Effector memory CD4-positive, alpha-beta T cell (primary cell): ENCODE results near the gene ZNF474.

Experiments used
- DNase-seq, 3 donors: peaks; one replicate each; pipeline ENCODE4 v3.0.0-alpha.2; 2020
- H3K27ac ChIP-seq: 2 replicates; pipeline ENCODE4 v1.7.0; 2013; ENCODE audit warnings: mild to moderate bottlenecking, low read length, moderate library complexity; ENCODE audit not compliant: insufficient read depth, poor library complexity, severe bottlenecking
- H3K27me3 ChIP-seq: replicated peaks from 2 replicates; pipeline ENCODE4 v1.7.0; 2013; ENCODE audit warnings: mild to moderate bottlenecking, low read length; ENCODE audit not compliant: insufficient read depth, control insufficient read depth, poor library complexity, severe bottlenecking
- H3K36me3 ChIP-seq: 2 replicates; pipeline ENCODE4 v1.7.0; 2013; ENCODE audit warnings: mild to moderate bottlenecking, low read length, moderate library complexity; ENCODE audit not compliant: control insufficient read depth, insufficient read depth
- H3K4me1 ChIP-seq: 2 replicates; pipeline ENCODE4 v1.7.0; 2013; ENCODE audit warnings: low read length, mild to moderate bottlenecking; ENCODE audit not compliant: control insufficient read depth, insufficient read depth, poor library complexity, severe bottlenecking
- H3K4me3 ChIP-seq: 2 replicates; pipeline ENCODE4 v1.7.0; 2013; ENCODE audit warnings: low read length, low read depth, mild to moderate bottlenecking; ENCODE audit not compliant: insufficient read depth, poor library complexity, severe bottlenecking
- H3K9me3 ChIP-seq: 2 replicates; pipeline ENCODE4 v1.7.0; 2013; ENCODE audit warnings: mild to moderate bottlenecking, low read length, moderate library complexity; ENCODE audit not compliant: control insufficient read depth

Gene ZNF474

DNA sequence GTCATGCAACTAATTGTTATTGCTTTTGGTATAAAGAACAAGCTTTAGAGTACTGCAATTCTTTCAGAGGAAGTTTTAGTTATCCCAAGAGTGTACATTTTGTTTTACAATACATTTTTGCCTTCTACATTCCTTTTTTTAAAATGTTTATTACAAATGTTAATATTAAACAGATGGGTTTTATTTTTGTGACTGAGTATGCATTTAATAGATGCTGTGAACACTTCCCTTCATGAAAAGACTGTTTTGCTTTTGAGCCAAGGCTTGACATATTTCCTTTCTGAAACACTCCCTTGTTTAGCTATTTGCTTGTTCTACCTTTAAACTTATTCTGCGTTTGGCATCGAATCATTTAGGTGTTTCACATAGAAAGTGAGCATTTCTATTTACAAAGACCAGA, 14.8 kb upstream of the ZNF474 start:
- no peak for DNase-seq
- Histone ChIP-seq H3K36me3 (no peaks in the 10 kb centered on the region), H3K27ac (no peak overlapping the region), H3K4me1 (no peaks in the 10 kb centered on the region), H3K9me3 (no peaks in the 10 kb centered on the region), H3K27me3 (no peaks in the 10 kb centered on the region), H3K4me3 (no peak overlapping the region)

- H3K4me3 ChIP-seq, result no peak overlapping the region
- H3K9me3 ChIP-seq, result no peaks in the 10 kb centered on the region
- no peak for DNase-seq
- H3K4me1 ChIP-seq, result no peaks in the 10 kb centered on the region
- no peaks in the 10 kb centered on the region for H3K27me3 ChIP-seq
- no peaks in the 10 kb centered on the region for H3K36me3 ChIP-seq
- no peak overlapping the region for H3K27ac ChIP-seq
These were observed 10.9 kb upstream of the ZNF474 start for GRCh38 chr5:122118356-122118948.

GRCh38 chr5:122119205-122119604, 10.1 kb upstream of the ZNF474 start:
- Histone ChIP-seq H3K27ac (no peak overlapping the region), H3K9me3 (no peaks in the 10 kb centered on the region), H3K36me3 (no peaks in the 10 kb centered on the region), H3K4me1 (no peaks in the 10 kb centered on the region), H3K4me3 (no peak overlapping the region), H3K27me3 (no peaks in the 10 kb centered on the region)
- DNase-seq, result no peak

DNA sequence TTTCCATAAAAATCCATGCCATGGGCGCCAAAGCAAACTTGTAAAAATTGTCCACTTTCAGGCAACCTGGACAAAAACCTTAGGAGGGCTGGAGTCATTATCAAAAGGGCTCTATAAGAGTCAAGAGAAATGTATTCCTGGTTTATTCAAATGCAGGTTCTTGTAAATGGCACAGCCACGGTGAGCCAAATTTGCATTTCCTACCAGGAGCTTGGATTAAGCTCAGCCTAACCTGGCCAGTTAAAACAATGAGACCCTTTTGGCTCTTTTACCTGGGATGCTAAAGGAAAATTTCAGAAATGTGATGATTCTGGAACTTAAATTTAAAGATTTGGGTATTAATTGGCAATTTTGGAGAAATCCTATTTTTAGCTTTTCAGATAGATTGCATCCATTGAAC, 8.9 kb upstream of the ZNF474 start:
- no peaks in the 10 kb centered on the region for H3K27me3 ChIP-seq
- no peaks in the 10 kb centered on the region for H3K9me3 ChIP-seq
- no peak for DNase-seq
- H3K27ac ChIP-seq, result no peak overlapping the region
- H3K4me1 ChIP-seq, result no peaks in the 10 kb centered on the region
- no peaks in the 10 kb centered on the region for H3K36me3 ChIP-seq
- H3K4me3 ChIP-seq, result no peak overlapping the region

DNA sequence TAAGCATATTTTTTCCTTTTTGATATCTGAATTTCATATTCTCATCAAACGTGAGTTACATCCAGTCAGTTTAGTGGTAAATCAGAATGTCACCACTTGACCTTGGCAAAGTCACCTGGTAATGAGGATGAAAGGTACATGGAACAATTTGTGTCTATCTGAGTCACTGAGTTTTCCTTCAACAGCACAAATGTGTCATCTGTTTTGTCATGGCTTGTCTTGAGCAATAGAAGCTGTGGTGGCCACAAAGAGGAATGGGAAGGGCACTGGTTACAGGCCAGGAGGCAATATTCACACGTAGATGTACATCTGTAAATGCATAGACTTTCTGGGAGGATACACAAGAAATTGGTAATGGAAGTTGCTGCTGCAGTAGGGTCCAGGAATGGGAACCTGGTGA, 8.4 kb upstream of the ZNF474 start:
- Histone ChIP-seq H3K4me3 (no peak overlapping the region), H3K27me3 (no peaks in the 10 kb centered on the region), H3K36me3 (no peaks in the 10 kb centered on the region), H3K9me3 (no peaks in the 10 kb centered on the region), H3K27ac (no peak overlapping the region), H3K4me1 (no peaks in the 10 kb centered on the region)
- DNase-seq, result no peak

DNA sequence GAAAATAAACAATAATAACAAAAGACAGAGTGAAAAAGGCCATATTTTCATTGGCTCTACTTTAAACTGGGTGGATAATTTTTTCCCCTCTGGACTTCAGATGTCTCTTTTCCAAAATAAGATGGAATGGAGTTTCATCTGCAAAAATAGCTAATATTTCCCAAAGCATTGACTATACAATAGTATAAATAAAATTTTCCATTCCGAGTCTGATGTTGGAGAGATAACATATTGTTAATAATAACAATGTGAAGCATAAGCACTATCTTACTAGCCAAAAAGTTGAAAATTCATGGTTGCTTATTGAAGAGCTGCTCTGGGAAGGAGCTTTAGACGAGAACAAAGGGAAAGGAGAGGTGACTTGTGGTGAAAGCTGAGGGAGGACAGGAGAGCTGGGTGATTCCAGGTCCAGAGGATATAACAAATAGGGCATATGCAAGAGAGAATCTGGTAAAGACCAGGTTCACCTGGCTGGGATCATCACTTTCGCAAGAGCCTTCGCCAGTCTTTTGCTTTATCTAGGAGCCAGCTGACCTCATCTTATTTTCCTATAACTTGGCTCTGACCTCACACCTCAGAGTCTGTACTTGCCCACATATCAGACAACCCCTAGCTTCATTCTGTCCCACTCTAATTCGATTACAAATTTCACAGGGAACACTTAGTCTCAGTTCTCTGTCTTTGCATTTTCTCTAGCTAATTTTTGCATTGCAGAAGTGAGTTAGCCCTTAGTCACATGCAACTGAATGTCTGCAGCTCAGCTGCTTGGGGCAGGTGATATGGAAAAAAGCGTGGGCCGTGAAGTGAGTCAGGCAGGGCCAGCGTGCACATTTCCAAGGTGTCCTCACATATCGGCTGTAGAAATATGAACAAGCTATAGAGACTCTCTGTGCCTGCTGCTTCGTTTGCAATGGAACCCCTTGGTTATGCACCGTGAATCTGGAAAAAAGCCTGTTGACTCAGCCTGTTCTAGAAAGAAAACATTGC, 7.6 kb upstream of the ZNF474 start:
- no peaks in the 10 kb centered on the region for H3K36me3 ChIP-seq
- no peak overlapping the region for H3K4me3 ChIP-seq
- no peak for DNase-seq
- H3K4me1 ChIP-seq, result no peaks in the 10 kb centered on the region
- H3K27ac ChIP-seq, result no peak overlapping the region
- H3K9me3 ChIP-seq, result no peaks in the 10 kb centered on the region
- no peaks in the 10 kb centered on the region for H3K27me3 ChIP-seq

DNA sequence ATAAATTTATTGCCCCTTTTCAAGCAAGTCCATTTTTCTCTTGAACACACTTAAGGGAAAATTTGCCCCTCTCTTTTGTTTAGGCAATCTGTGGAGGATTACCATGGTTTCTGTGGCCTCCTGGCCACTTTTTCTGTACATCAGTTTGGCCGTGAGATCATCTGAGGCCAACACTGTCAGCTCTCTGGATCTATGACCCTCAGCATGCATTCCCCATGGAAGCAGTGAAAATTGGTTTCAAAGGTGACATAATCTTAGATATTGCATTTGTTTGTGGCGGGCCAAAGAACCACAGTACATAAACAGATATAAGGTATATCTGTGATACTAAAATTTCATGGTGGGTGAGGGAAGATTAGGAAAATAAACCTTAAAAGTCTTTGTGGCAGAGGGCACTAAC, 4.6 kb upstream of the ZNF474 start:
- no peak for DNase-seq
- Histone ChIP-seq H3K4me1 (no peaks in the 10 kb centered on the region), H3K36me3 (no peaks in the 10 kb centered on the region), H3K27ac (no peak overlapping the region), H3K4me3 (no peak overlapping the region), H3K27me3 (no peaks in the 10 kb centered on the region), H3K9me3 (no peaks in the 10 kb centered on the region)

GRCh38 chr5:122126177-122126755, 3.1 kb upstream of the ZNF474 start:
- H3K27ac ChIP-seq, result no peak overlapping the region
- no peak for DNase-seq
- no peak overlapping the region for H3K4me3 ChIP-seq
- H3K9me3 ChIP-seq, result no peaks in the 10 kb centered on the region
- no peaks in the 10 kb centered on the region for H3K36me3 ChIP-seq
- no peaks in the 10 kb centered on the region for H3K4me1 ChIP-seq
- no peaks in the 10 kb centered on the region for H3K27me3 ChIP-seq

DNA sequence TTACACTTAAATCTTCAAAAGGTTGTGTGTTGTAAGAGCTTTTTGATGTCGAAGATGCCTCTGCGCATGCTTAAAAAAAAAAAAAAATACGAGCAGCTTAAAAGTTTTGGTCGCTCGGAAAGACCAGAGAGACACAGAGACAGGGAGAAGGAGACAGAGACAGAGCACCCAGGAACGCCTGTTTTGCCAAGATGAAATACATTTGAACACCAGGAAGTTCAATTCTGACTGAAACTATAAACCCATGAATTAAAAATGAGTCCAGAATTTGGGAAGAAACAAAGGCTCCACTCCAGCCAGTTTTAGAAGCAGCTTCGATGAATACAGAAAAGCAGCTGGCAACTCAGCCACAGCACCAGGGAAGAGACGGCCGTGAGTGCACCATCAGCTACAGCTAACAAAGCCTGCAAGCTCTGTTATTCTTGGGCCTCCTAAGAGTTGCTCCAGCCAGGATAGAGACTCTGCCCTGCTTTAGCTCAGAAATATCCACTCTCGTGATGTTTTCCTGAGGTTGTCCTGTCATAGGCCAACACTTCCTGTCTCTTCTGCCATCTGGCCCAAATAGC, 2.5 kb upstream of the ZNF474 start:
- DNase-seq, result no peak
- Histone ChIP-seq H3K27ac (no peak overlapping the region), H3K4me3 (no peak overlapping the region), H3K27me3 (no peaks in the 10 kb centered on the region), H3K36me3 (no peaks in the 10 kb centered on the region), H3K4me1 (no peaks in the 10 kb centered on the region), H3K9me3 (no peaks in the 10 kb centered on the region)

- no peaks in the 10 kb centered on the region for H3K9me3 ChIP-seq
- no peak overlapping the region for H3K27ac ChIP-seq
- DNase-seq, result no peak
- no peaks in the 10 kb centered on the region for H3K36me3 ChIP-seq
- no peak overlapping the region for H3K4me3 ChIP-seq
- no peaks in the 10 kb centered on the region for H3K4me1 ChIP-seq
- H3K27me3 ChIP-seq, result no peaks in the 10 kb centered on the region
These were observed 806 bp downstream of the ZNF474 start for GRCh38 chr5:122130152-122130551.
